Measurements from ENCODE around the gene HOXA7. TPM values are rescaled to one million over a fixed set of nuclear protein-coding genes. Genes with fewer than 3 reads are reported as not detected.

The HOXA7 gene
- total RNA-seq, 2 experiments from 2014 or later = not detected

GRCh38 chr7:27118580-27118979, 37.9 kb downstream of the HOXA7 start:
- DNase-seq (no peak), ATAC-seq (no peak)
- Mint-ChIP-seq H3K27me3 (no peaks in the 10 kb centered on the region), H3K36me3 (ENCODE audit: low read depth) (no peaks in the 10 kb centered on the region), H3K4me1 (ENCODE audit: low read depth) (no peaks in the 10 kb centered on the region), H3K4me3 (no peak overlapping the region), H3K9me3 (no peaks in the 10 kb centered on the region), H3K27ac (no peak overlapping the region)
- no peak for TF ChIP-seq CTCF (IDR thresholded peaks at IDR 0.05)
- intact Hi-C loops (cut with micrococcal nuclease) = no loop called here
- ChIA-PET CTCF (interaction anchor here (1.0 kb wide), 1 partner anchor 32 kb away, joined by 3 read pairs; no protein-coding TSS in a partner anchor), POLR2A (no interaction called here)

- CTCF ChIA-PET = interaction anchor here (0.8 to 1.0 kb wide), 2 partner anchors 33 to 43 kb away, joined by 3 read pairs; no protein-coding TSS in a partner anchor
- H3K4me1 Mint-ChIP-seq (ENCODE audit: low read depth) = no peaks in the 10 kb centered on the region
- TF ChIP-seq CTCF (IDR thresholded peaks at IDR 0.05) = no peak
- ATAC-seq (no peak), DNase-seq (no peak)
- no peaks in the 10 kb centered on the region for H3K36me3 Mint-ChIP-seq (ENCODE audit: low read depth)
- no peaks in the 10 kb centered on the region for H3K9me3 Mint-ChIP-seq
- H3K27me3 Mint-ChIP-seq = no peaks in the 10 kb centered on the region
- H3K4me3 Mint-ChIP-seq = no peak overlapping the region
- H3K27ac Mint-ChIP-seq = no peak overlapping the region
- POLR2A ChIA-PET = no interaction called here
- intact Hi-C loops (cut with micrococcal nuclease) = no loop called here
These were observed 38.5 kb downstream of the HOXA7 start for GRCh38 chr7:27117887-27118491.

GRCh38 chr7:27116962-27117886, 39.3 kb downstream of the HOXA7 start:
- POLR2A ChIA-PET = no interaction called here
- no peaks in the 10 kb centered on the region for H3K4me1 Mint-ChIP-seq (ENCODE audit: low read depth)
- no peaks in the 10 kb centered on the region for H3K27me3 Mint-ChIP-seq
- TF ChIP-seq CTCF (IDR thresholded peaks at IDR 0.05) = no peak
- H3K36me3 Mint-ChIP-seq (ENCODE audit: low read depth) = no peaks in the 10 kb centered on the region
- H3K9me3 Mint-ChIP-seq = no peaks in the 10 kb centered on the region
- ATAC-seq (no peak), DNase-seq (no peak)
- H3K4me3 Mint-ChIP-seq = no peak overlapping the region
- no peak overlapping the region for H3K27ac Mint-ChIP-seq
- intact Hi-C loops (cut with micrococcal nuclease) = no loop called here
- CTCF ChIA-PET = interaction anchor here (0.8 kb wide), 1 partner anchor 44 kb away, joined by 3 read pairs; no protein-coding TSS in a partner anchor

DNA sequence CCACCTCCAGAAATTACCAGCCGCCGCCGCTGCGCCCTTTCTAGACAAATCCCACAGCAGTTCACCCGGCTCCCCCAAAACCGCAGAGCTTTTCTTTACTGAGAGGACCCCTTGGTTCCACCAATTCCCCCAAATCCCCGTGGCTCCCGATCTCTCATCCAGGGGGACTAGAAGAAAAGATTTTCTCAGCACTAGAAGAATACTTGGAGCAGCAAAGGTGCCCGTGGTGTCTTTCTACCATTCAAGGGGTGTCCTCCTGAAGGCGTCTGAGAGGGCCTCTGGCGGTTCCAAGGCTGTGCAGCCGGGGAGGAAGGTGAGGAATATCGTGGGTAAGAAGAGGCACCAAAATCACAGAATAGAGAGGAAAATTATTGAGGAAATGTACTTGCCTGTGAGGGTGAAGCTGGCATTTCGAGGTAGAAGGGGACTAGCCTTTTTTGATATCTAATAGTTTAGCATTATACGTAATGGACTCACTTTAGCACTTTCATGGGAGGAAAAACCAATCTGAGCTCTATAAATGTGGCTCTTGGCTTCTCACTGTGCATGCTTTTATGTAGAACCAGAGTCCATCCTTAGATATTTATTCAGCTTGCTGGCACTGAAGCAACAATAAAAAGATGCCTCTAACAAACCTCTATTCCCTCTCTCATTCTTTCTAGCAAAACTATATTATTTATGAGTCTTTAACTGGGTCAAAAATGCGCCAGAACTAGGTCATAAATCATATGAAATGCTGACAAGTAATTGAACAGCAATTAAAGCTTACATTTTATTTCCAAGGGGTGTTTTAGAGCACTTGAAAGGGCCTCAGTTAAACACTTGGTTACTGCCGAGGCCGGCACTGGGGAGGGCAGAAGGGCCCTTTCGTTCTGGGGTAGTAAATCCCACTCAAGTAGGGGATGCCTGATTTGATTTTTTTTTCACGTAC, 40.2 kb downstream of the HOXA7 start:
- Mint-ChIP-seq H3K27me3 (no peaks in the 10 kb centered on the region), H3K27ac (no peak overlapping the region), H3K9me3 (no peaks in the 10 kb centered on the region), H3K4me1 (ENCODE audit: low read depth) (no peaks in the 10 kb centered on the region), H3K4me3 (no peak overlapping the region), H3K36me3 (ENCODE audit: low read depth) (no peaks in the 10 kb centered on the region)
- no peak for TF ChIP-seq CTCF (IDR thresholded peaks at IDR 0.05)
- no peak for ATAC-seq
- DNase-seq = no peak
- CTCF ChIA-PET = no interaction called here
- intact Hi-C loops (cut with micrococcal nuclease) = no loop called here
- POLR2A ChIA-PET = no interaction called here

Data from activated CD8-positive, alpha-beta T cell treated with anti-CD3 and anti-CD28 coated beads for 36 hours (primary cell).